ENCODE data around the gene CRB3. TPM values are rescaled to one million over a fixed set of nuclear protein-coding genes. Genes with fewer than 3 reads are reported as not detected.

CRB3 gene, protein sequence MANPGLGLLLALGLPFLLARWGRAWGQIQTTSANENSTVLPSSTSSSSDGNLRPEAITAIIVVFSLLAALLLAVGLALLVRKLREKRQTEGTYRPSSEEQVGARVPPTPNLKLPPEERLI
- total RNA-seq, result not detected
- long read RNA-seq, result 0 reads

DNA sequence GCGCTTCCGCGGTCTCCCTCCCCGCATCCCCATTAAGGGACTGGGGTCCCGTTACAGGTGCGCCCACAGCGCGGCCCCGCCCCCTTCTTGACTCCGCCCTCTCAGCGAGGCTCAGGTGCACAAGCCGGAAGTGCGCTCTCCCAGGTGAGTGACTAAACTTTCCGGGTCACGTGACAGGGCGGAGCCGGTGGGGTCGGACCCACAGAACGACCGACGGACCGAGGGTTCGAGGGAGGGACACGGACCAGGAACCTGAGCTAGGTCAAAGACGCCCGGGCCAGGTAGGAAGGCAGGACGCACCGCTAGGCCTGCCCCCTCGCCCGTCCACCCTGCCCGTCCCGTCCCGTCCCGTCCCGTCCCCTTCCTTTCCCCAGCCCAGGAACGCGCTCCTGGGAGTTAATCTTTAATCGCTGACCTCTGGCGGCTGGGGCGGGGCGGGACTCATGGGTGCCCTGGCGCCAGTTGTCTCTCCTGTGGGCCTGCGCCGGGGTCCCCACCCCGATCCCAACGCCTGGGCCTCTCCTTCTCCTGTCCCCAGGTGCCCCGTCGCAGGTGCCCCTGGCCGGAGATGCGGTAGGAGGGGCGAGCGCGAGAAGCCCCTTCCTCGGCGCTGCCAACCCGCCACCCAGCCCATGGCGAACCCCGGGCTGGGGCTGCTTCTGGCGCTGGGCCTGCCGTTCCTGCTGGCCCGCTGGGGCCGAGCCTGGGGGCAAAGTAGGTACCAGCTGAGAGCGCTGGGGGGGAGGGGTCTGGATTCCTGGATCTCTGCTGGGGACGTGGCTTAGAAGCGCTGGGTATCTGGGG is at the start of gene CRB3:
Gene CRB3 (plus strand): TSS at position 202 of the 804 bp plus-strand sequence. CDS start 431 bp downstream, at position 633.
- Histone ChIP-seq H3K4me3 (no peak within 1 kb of the TSS), H3K4me1 (peaks cover 19% of the 10 kb centered on the region), H3K27ac (replicated peaks) (no peak within 1 kb of the TSS), H3K36me3 (no peaks in the 10 kb centered on the region), H3K27me3 (ENCODE audit: low read depth) (peaks cover 68% of the 10 kb centered on the region), H3K9me3 (replicated peaks) (no peaks in the 10 kb centered on the region)
- intact Hi-C loops (cut with micrococcal nuclease), result no loop called here
- TF ChIP-seq, protein P1, sequence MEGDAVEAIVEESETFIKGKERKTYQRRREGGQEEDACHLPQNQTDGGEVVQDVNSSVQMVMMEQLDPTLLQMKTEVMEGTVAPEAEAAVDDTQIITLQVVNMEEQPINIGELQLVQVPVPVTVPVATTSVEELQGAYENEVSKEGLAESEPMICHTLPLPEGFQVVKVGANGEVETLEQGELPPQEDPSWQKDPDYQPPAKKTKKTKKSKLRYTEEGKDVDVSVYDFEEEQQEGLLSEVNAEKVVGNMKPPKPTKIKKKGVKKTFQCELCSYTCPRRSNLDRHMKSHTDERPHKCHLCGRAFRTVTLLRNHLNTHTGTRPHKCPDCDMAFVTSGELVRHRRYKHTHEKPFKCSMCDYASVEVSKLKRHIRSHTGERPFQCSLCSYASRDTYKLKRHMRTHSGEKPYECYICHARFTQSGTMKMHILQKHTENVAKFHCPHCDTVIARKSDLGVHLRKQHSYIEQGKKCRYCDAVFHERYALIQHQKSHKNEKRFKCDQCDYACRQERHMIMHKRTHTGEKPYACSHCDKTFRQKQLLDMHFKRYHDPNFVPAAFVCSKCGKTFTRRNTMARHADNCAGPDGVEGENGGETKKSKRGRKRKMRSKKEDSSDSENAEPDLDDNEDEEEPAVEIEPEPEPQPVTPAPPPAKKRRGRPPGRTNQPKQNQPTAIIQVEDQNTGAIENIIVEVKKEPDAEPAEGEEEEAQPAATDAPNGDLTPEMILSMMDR (IDR thresholded peaks at IDR 0.05; ENCODE audit: borderline replicate concordance), result no peak
- no peak for DNase-seq

DNA sequence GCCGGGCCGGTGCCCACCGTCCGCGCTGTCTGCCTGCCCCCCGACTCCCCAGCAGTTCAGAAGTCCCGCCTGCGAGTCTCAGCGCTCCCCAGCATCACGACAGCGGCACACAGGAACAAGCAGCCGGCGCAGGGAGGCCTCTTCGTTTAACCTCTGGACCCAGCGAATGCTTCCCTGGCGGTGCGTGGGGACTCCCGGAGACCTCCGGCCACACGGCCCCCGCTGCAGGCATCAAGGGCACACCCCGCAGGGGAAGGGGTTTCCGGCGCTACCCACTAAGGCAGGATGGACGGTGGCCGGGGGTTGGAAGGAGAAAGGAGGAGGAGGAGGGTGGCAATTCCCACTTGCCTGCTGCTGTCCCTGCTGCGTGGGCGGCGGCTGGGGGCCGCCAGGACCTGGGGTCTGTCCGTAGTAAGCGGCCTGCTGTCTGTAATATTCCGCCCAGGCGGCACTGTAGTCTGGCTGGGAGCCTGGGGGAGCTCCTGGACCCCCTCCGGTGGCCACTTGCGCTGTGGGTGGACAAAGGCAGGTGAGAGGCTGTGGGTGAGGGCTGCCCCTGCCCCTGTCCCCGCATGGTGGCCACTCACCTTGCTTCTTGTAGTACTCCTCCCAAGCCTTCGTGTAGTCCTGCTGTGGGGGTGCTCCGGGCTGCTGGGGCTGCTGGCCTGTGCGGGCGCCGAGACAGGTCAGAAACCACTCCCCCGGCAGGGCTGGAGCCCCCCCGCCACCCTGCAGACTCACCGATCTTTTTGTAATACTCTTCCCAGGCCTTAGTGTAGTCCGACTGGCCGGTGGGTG is 49.1 kb upstream of the CRB3 start:
- TF ChIP-seq, protein P1 (IDR thresholded peaks at IDR 0.05; ENCODE audit: borderline replicate concordance), result no peak
- peaks cover 19% of the 10 kb centered on the region for H3K4me1 ChIP-seq
- H3K36me3 ChIP-seq, result peaks cover 60% of the 10 kb centered on the region
- H3K27ac ChIP-seq (replicated peaks), result no peak overlapping the region
- no peak for DNase-seq
- intact Hi-C loops (cut with micrococcal nuclease), result no loop called here
- H3K4me3 ChIP-seq, result no peak overlapping the region
- no peaks in the 10 kb centered on the region for H3K9me3 ChIP-seq (replicated peaks)
- no peaks in the 10 kb centered on the region for H3K27me3 ChIP-seq (ENCODE audit: low read depth)

DNA sequence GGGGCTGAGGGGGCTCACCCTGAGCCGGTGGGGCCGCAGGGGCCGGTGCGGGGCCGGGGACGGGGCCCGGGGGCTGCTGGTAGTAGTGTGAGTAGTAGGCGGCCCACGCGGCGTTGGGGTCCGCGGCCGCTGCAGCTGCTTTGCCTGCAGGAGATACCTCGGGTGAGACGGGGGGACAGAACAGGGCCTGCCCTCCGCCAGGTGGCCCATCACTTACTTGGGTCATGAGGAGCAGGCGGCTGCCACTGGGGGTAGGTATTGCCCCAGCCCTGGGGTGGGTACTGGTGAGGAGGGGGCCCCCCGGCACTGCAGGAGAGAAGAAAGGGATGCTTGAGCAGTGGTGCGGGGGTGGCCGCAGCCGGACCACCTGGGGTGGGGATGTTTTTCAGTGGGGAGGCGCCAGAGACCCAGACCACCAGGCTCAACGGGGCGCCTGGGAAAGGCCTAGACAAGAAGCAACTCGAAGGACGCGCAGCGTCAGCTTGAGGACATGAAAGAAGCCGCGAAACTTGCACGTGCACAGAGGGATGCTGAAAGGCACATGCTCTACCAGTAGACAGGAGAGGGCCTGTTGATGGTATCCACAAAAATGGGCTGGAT is 48.4 kb upstream of the CRB3 start:
- no peak for DNase-seq
- Histone ChIP-seq H3K4me3 (no peak overlapping the region), H3K4me1 (peaks cover 19% of the 10 kb centered on the region), H3K27me3 (ENCODE audit: low read depth) (no peaks in the 10 kb centered on the region), H3K36me3 (peaks cover 67% of the 10 kb centered on the region), H3K27ac (replicated peaks) (no peak overlapping the region), H3K9me3 (replicated peaks) (no peaks in the 10 kb centered on the region)
- intact Hi-C loops (cut with micrococcal nuclease), result no loop called here
- TF ChIP-seq, protein P1 (IDR thresholded peaks at IDR 0.05; ENCODE audit: borderline replicate concordance), result no peak

DNA sequence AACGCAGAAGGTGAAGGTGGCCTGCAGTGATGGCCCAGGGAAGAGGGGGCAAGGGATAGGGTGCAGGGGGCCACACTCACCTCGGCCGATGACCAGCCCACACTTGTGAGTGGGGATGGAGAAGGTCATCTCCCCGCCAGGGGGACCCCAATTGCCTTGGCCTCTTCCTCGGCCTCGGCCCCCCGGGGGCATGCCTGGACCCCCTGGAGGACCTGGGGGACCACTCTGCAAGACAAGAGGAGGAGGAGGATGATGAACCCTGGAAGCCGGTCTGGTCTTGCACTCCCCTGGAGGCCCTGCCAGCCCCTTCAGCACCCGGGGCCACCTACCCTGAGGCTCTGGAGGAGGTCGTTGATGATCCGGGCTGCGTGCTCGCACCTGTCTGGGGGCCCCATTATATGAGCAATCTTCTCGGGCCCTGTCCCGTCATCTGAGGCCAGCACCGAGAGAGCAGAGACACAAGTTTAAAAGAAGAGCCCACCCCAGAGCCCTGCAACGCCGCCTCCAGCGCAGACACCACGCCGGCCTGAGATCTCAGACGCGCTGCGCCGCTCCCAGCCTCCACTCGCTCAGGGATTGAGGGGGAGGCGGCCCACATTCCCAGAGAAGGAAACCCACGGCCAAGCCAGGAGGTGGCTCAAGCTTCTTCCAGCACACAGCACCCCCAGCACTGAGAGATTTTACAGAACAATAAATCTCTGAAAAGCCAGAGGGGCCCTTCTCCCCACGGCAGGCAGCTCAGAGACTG is 47.2 kb upstream of the CRB3 start:
- Histone ChIP-seq H3K9me3 (replicated peaks) (no peaks in the 10 kb centered on the region), H3K27me3 (ENCODE audit: low read depth) (no peaks in the 10 kb centered on the region), H3K4me3 (no peak overlapping the region), H3K36me3 (peaks cover 74% of the 10 kb centered on the region), H3K27ac (replicated peaks) (no peak overlapping the region), H3K4me1 (peaks cover 31% of the 10 kb centered on the region)
- intact Hi-C loops (cut with micrococcal nuclease), result no loop called here
- TF ChIP-seq, protein P1 (IDR thresholded peaks at IDR 0.05; ENCODE audit: borderline replicate concordance), result no peak
- DNase-seq, result no peak

Data from left ventricle myocardium inferior (tissue), 1 donor.